IPS-18a (cell line): ENCODE data around the gene THG1L.
"Not testable (repeated sequence)": the region's sequence is repeated elsewhere in the genome, so short reads cannot be mapped to it uniquely, and the experiment has no call there.

Source experiments
- H3K27ac ChIP-seq: one replicate; pipeline ENCODE4 v1.5.1; 2013; ENCODE audit warnings: low read length
- H3K27me3 ChIP-seq: one replicate; pipeline ENCODE4 v1.6.1; 2013; ENCODE audit warnings: mild to moderate bottlenecking, low read length; ENCODE audit not compliant: control insufficient read depth, insufficient read depth
- H3K36me3 ChIP-seq: one replicate; pipeline ENCODE4 v1.6.1; 2013; ENCODE audit warnings: low read depth, low read length; ENCODE audit not compliant: control insufficient read depth
- H3K4me1 ChIP-seq: one replicate; pipeline ENCODE4 v1.6.1; 2013; ENCODE audit warnings: low read depth, low read length; ENCODE audit not compliant: control insufficient read depth
- H3K4me3 ChIP-seq: one replicate; pipeline ENCODE4 v1.5.1; 2013; ENCODE audit warnings: low read length
- H3K9ac ChIP-seq: one replicate; pipeline ENCODE4 v1.6.1; 2013; ENCODE audit warnings: mild to moderate bottlenecking, low read length, moderate library complexity
- H3K9me3 ChIP-seq: one replicate; pipeline ENCODE4 v1.6.1; 2013; ENCODE audit warnings: low read depth, low read length; ENCODE audit not compliant: control insufficient read depth

Gene THG1L

DNA sequence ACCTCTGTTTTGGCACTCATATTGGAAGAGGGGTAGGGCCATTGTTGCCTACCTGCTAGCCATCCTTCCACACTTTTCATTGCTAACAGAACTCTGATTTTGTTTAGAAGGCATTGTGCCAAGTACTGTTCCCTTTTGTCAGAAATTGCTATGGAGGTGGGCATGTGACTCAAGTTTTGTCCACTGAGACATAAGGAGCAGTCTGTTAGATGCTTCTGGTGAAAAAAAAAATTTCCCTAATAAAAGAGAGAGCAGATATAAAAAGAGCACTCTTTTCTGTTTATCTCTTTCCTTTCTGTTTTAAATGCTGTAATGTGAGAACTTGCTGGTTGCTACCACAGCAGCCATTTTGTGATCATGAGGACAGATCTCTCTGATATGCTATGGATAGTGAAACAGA is 21.9 kb upstream of the THG1L start:
- Histone ChIP-seq H3K4me3 (no peak overlapping the region), H3K27ac (no peak overlapping the region), H3K9me3 (no peaks in the 10 kb centered on the region), H3K36me3 (no peaks in the 10 kb centered on the region), H3K9ac (no peak overlapping the region), H3K4me1 (no peaks in the 10 kb centered on the region), H3K27me3 (no peaks in the 10 kb centered on the region)

DNA sequence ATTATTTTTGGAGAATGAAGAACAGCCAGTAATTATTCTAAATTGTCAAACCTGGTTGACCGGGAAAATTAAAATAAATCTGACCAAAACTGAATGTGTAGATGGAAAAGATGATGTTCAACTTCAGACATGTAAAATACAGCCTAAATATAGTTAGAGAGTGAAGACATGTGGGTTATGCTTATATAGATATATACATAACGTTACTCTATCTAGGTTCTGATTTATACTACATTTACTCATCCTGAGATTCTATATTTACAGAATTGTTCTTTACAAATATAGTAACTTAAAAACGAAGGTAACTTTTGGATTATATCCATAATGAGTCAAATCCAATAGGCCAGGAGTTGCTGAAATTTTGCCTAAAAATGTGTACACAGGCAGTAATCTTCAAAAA is 20.8 kb upstream of the THG1L start:
- Histone ChIP-seq H3K27ac (no peak overlapping the region), H3K27me3 (no peaks in the 10 kb centered on the region), H3K4me3 (no peak overlapping the region), H3K36me3 (no peaks in the 10 kb centered on the region), H3K4me1 (no peaks in the 10 kb centered on the region), H3K9ac (no peak overlapping the region), H3K9me3 (no peaks in the 10 kb centered on the region)

DNA sequence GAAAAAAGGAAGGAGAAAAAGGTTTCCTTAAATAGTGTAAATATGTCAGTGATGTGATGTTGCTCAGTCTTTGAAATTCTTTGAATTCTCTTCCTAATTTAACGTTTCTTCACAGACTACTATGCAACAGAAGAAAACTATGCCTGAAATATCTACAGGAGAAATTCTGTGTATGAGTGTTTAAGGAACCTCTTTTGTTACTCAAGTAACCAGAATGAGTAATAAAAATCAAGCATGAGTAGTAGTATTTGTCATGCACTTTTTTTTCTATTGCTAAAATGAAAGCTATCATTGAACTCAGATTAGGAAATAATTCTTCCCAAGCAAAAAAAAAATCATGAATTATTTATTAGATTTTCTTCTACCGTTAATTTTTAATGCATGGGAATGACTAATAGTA is 20.3 kb upstream of the THG1L start:
- Histone ChIP-seq H3K4me1 (no peaks in the 10 kb centered on the region), H3K4me3 (no peak overlapping the region), H3K9me3 (no peaks in the 10 kb centered on the region), H3K27ac (no peak overlapping the region), H3K36me3 (no peaks in the 10 kb centered on the region), H3K27me3 (no peaks in the 10 kb centered on the region), H3K9ac (no peak overlapping the region)

DNA sequence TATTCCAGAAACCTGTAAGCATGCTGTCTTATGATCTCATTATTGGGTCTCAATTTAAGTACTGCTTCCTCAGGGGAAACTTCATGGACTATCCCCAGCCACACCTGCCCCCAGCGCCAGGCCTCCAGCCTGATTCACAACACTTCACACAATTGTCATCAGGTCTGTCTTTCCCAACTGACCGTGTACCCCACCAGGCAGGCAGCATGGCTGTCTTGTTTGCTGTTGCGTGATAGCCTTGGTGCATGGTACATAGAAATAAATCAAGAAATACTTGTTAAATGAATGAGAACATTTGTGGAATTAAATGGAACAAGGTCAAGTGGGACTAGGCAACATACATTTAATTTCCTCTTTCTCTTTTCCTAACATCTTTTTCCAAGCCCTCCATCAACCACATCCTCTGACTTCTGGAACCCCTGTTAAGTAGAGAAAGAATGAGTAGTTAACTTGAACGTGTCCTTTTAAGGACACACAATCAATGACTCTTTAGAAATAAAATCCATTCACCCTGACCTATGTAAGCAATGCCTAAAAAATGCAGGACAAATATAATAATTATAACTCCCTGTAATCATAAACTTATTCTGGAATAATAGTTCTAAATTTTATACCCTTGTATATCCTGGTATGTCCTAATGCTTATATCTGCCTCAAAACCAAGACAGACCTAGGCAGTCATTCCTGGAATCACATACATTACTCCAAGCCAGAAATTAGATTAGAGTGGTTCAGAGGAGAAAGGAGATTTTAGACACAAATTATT is 17.2 kb upstream of the THG1L start:
- Histone ChIP-seq H3K4me1 (no peaks in the 10 kb centered on the region), H3K27ac (no peak overlapping the region), H3K9me3 (no peaks in the 10 kb centered on the region), H3K4me3 (no peak overlapping the region), H3K36me3 (no peaks in the 10 kb centered on the region), H3K9ac (no peak overlapping the region), H3K27me3 (no peaks in the 10 kb centered on the region)

DNA sequence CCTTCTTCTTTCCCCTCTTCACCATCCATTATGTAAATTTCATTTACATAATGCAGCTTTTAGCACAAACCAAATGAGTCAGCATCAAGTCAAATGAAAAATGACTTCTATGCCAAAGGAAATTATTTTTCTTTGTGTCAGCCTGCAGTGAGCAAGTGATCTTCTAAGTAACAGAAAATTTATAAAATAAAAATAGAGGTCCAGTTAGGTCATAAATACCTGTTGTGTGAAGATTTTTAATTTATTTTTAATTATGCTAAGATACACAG is 16.7 kb upstream of the THG1L start:
- Histone ChIP-seq H3K4me3 (no peak overlapping the region), H3K4me1 (no peaks in the 10 kb centered on the region), H3K9ac (no peak overlapping the region), H3K27me3 (no peaks in the 10 kb centered on the region), H3K36me3 (no peaks in the 10 kb centered on the region), H3K9me3 (no peaks in the 10 kb centered on the region), H3K27ac (no peak overlapping the region)

DNA sequence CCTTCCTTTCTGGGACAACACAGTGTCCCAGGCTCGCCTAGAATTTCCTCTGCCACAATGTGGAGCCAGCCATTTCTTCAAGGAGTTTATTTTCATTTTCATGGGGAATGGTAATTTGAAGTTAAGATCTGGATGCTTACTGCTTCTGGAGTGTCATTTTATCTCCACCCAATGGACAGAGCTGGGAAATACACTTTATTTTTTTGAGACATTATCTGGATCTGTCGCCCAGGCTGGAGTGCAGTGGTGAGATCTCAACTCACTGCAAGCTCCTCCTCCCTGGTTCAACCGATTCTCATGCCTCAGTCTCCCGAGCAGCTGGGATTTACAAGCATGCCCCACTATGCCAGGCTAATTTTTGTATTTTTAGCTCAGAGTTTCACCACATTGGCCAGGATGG is 12.7 kb upstream of the THG1L start:
- no peak overlapping the region for H3K4me3 ChIP-seq
- no peaks in the 10 kb centered on the region for H3K4me1 ChIP-seq
- H3K9me3 ChIP-seq, result no peaks in the 10 kb centered on the region
- no peaks in the 10 kb centered on the region for H3K36me3 ChIP-seq
- no peak overlapping the region for H3K27ac ChIP-seq
- H3K9ac ChIP-seq, result no peak overlapping the region
- no peaks in the 10 kb centered on the region for H3K27me3 ChIP-seq

DNA sequence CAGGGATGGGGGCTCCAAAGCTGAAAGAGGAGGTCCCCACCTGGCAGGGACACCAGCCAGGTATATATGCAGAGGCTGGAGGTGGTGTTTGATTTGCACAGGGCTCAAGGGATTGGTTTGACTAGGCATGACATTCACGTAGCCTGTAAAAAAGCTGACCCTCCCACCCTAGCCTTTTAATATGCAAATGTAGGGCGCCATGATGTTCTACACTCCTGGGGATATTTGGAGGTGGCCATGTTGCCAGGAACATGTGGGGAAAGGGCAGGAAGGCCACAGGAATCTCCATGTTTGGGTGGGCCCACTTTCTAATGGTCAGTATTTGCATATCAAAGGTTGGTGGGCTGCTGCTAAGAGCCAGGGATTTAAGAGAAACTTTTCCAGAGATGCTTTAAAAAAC is 12.0 kb upstream of the THG1L start:
- Histone ChIP-seq H3K27ac (no peak overlapping the region), H3K36me3 (no peaks in the 10 kb centered on the region), H3K9ac (no peak overlapping the region), H3K9me3 (no peaks in the 10 kb centered on the region), H3K4me1 (no peaks in the 10 kb centered on the region), H3K4me3 (no peak overlapping the region), H3K27me3 (no peaks in the 10 kb centered on the region)

DNA sequence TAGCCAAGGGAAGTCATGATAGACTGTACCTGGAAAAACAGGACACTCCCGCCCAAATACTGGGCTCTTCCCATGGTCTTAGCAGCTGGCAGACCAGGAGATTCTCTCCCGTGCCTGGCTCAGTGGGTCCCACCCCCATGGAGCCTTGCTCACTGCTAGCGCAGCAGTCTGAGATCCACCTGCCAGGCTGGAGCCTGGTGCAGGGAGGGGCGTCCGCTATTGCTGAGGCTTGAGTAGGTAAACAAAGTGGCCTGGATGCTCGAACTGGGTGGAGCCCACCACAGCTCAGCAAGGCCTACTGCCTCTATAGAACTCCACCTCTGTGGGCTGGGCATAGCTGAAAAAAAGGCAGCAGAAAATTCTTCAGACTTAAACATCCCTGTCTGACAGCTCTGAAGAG is 10.1 kb upstream of the THG1L start:
- Histone ChIP-seq H3K9ac (no peak overlapping the region), H3K4me3 (no peak overlapping the region), H3K9me3 (no peaks in the 10 kb centered on the region)

DNA sequence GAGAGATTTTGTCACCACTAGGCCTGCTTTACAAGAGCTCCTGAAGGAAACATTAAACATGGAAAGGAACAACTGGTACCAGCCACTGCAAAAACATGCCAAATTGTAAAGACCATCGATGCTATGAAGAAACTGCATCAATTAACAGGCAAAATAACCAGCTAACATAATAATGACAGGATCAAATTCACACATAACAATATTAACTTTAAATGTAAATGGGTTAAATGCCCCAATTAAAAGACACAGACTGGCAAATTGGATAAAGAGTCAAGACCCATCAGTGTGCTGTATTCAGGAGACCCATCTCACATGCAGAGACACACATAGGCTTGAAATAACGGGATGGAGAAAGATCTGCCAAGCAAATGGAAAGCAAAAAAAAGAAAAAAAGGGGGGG is 8.3 kb upstream of the THG1L start:
- not testable (repeated sequence) for H3K4me3 ChIP-seq, H3K27ac ChIP-seq, H3K4me1 ChIP-seq, H3K9me3 ChIP-seq, H3K27me3 ChIP-seq, H3K36me3 ChIP-seq, H3K9ac ChIP-seq

More for the DNA sequence above, 10.1 kb upstream of the THG1L start:
- H3K4me1 ChIP-seq, result no peaks in the 10 kb centered on the region
- no peaks in the 10 kb centered on the region for H3K27me3 ChIP-seq
- no peaks in the 10 kb centered on the region for H3K36me3 ChIP-seq
- no peak overlapping the region for H3K27ac ChIP-seq

DNA sequence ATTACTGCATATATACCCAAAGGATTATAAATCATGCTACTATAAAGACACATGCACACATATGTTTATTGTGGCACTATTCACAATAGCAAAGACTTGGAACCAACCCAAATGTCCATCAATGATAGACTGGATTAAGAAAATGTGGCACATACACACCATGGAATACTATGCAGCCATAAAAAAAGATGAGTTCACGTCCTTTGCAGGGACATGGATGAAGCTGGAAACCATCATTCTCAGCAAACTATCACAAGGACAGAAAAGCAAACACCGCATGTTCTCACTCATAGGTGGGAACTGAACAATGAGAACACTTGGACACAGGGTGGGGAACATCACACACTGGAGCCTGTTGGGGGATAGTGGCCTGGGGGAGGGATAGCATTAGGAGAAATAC is 4.6 kb upstream of the THG1L start:
- H3K36me3 ChIP-seq, H3K4me3 ChIP-seq, H3K9me3 ChIP-seq: not testable (repeated sequence)

DNA sequence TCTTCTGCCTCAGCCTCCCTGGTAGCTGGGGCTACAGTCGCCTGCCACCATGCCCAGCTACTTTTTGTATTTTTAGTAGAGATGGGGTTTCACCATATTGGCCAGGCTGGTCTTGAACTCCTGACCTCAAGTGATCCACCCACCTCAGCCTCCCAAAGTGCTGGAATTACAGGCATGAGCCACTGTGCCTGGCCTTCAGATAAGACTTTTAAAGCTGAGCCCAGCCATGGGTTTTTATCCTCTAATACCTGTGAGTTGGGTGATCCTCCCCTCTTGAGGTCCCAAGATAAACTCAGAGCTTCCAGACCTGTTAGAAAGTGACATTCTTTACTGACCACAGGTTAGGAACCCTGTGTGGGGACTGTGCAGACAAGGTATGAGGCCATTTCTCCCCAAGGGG is 3.4 kb upstream of the THG1L start:
- H3K9ac ChIP-seq, H3K4me3 ChIP-seq, H3K9me3 ChIP-seq, H3K27ac ChIP-seq, H3K27me3 ChIP-seq, H3K4me1 ChIP-seq, H3K36me3 ChIP-seq: not testable (repeated sequence)

More for the DNA sequence above, 4.6 kb upstream of the THG1L start:
- not testable (repeated sequence) for H3K27ac ChIP-seq, H3K9ac ChIP-seq, H3K27me3 ChIP-seq, H3K4me1 ChIP-seq

DNA sequence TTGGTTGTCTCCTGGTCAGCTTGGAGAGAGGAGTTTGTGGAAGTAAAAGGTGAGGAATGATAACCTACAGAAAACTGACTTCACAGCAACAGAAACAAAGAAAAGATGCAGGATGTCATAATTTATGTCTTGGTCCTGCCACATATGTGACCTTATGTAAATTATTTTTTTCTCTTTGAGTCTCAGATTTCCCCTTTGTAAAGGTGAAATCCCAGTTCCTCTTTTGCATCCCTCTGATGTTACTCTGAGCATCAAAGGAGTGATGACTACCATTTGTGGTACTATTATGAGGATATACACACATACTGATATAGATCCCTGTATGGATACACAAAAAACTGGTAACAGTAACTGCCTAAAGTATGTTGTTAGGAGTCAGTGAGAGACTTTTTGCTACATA is 1.4 kb upstream of the THG1L start:
- H3K27ac ChIP-seq, result no peak overlapping the region

More for the DNA sequence above, 1.4 kb upstream of the THG1L start:
- Histone ChIP-seq H3K27me3 (no peaks in the 10 kb centered on the region), H3K4me3 (no peak overlapping the region), H3K9ac (no peak overlapping the region), H3K9me3 (no peaks in the 10 kb centered on the region), H3K4me1 (no peaks in the 10 kb centered on the region), H3K36me3 (peaks cover 15% of the 10 kb centered on the region)
